HUES48 (cell line): Measurements from ENCODE around the gene ZSCAN20.

Source experiments
- H3K27ac ChIP-seq: one replicate; pipeline ENCODE4 v1.7.0; 2013; ENCODE audit warnings: low read depth, low read length, inconsistent platforms
- H3K27me3 ChIP-seq: 2 replicates; pipeline ENCODE4 v1.6.1; 2013; ENCODE audit warnings: mild to moderate bottlenecking, low read length; ENCODE audit not compliant: control insufficient read depth, insufficient read depth
- H3K36me3 ChIP-seq: 2 replicates; pipeline ENCODE4 v1.6.1; 2013; ENCODE audit warnings: low read length; ENCODE audit not compliant: control insufficient read depth, insufficient read depth
- H3K4me1 ChIP-seq: 2 replicates; pipeline ENCODE4 v1.6.1; 2013; ENCODE audit warnings: mild to moderate bottlenecking, low read length; ENCODE audit not compliant: control insufficient read depth, insufficient read depth
- H3K4me3 ChIP-seq: 2 replicates; pipeline ENCODE4 v1.5.1; 2013; ENCODE audit warnings: mild to moderate bottlenecking, low read depth, low read length
- H3K9ac ChIP-seq: 2 replicates; pipeline ENCODE4 v1.6.1; 2013; ENCODE audit warnings: mild to moderate bottlenecking, low read depth, low read length, moderate library complexity
- H3K9me3 ChIP-seq: 2 replicates; pipeline ENCODE4 v1.6.1; 2013; ENCODE audit warnings: low read length; ENCODE audit not compliant: control insufficient read depth, insufficient read depth

The ZSCAN20 gene

DNA sequence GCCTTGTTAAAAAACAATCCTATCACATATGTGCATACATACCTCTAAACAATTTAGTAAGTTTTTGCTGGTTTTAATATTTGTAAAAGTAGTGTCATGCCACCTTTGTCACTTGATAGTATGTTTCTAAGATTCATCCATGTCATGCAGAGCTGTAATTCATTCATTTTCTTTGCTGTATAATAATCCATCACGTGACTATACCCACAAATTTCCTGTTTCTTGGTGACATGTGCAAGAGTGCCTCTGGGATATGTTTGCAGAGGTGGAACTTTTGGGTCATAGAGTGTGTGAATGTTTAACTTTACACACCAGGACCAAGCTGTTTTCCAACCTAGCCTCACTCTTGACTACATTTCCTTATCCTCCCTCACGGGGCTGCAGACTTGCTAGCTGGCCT lies 62.9 kb downstream of the ZSCAN20 start:
- Histone ChIP-seq H3K4me1 (no peaks in the 10 kb centered on the region), H3K9me3 (no peaks in the 10 kb centered on the region), H3K36me3 (no peaks in the 10 kb centered on the region), H3K4me3 (no peak overlapping the region), H3K27ac (no peak overlapping the region), H3K9ac (no peak overlapping the region), H3K27me3 (no peaks in the 10 kb centered on the region)

DNA sequence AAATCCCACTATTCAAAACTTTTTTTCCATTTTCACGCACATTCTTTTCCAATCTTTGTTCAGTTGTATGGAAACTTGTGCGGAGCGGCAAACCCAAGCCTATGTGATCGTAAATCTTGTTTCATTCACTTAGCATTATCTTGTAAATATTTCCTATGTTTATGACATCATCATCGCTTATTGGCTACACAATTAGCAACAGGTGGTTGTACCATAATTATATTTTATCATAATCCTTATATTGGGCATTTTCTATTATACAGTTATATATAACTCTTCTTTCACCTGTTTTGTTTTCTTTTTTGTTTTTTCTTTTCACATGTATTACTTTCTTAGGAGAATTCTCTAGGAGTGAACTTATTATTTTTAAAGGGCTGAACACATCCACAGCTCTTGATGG lies 65.4 kb downstream of the ZSCAN20 start:
- H3K36me3 ChIP-seq = 0 out of 2 replicates have a peak, but pooled peaks cover 5% of the 10 kb centered on the region
- H3K4me3 ChIP-seq = no peak overlapping the region
- H3K9ac ChIP-seq = no peak overlapping the region
- no peaks in the 10 kb centered on the region for H3K9me3 ChIP-seq
- no peaks in the 10 kb centered on the region for H3K27me3 ChIP-seq
- no peak overlapping the region for H3K27ac ChIP-seq
- no peaks in the 10 kb centered on the region for H3K4me1 ChIP-seq

DNA sequence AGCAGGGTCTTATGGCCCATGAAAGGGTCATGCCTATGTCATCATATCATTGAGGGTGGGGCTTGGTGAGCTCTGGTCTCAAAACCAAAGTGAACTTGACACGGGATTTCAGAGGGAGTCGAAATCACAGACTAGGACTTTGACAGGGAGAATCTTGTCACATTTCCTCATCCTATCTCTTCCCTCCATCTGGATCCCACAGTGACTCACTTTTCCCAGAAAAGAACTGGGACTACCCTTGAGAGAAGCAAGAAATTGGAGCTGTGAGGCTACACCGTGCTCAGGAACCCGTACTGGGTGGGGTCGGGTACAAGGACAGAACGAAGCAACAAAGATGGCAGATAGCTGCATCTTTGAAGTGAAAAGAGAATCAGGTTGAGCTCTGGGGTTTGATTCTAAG lies 69.5 kb downstream of the ZSCAN20 start:
- H3K4me3 ChIP-seq = no peak overlapping the region
- H3K36me3 ChIP-seq = 0 out of 2 replicates have a peak, but pooled peaks cover 5% of the 10 kb centered on the region
- no peaks in the 10 kb centered on the region for H3K27me3 ChIP-seq
- H3K4me1 ChIP-seq = no peaks in the 10 kb centered on the region
- H3K9ac ChIP-seq = no peak overlapping the region
- H3K27ac ChIP-seq = no peak overlapping the region
- no peaks in the 10 kb centered on the region; the same call in 1 of the 2 replicates for H3K9me3 ChIP-seq
